Activated naive CD4-positive, alpha-beta T cell treated with anti-CD3 and anti-CD28 coated beads, Interleukin-2, amount 50 U/mL, for 72 hours (primary cell): ENCODE data around the gene PNPLA6. TPM values are rescaled to one million over a fixed set of nuclear protein-coding genes. Genes with fewer than 3 reads are reported as not detected.

ENCODE experiments used
- ATAC-seq, 2 donors: fragments of 150-1000 bp; cut with Tn5 transposase; 2 replicates each; pipeline ENCODE4 v1.10.0; 2021; ENCODE audit warnings: mild to moderate bottlenecking in 2 of 2, moderate library complexity in 2 of 2
- DNase-seq, 2 donors: peaks; one replicate each; pipeline ENCODE4 v3.0.0; 2021 to 2022; ENCODE audit warnings: low spot score in 2 of 2
- H3K27ac Mint-ChIP-seq, 2 donors: one replicate each; pipeline ENCODE4 v1.8.0; 2022; ENCODE audit warnings: mild to moderate bottlenecking in 2 of 2, mixed read lengths in 2 of 2
- H3K36me3 Mint-ChIP-seq, 2 donors: one replicate each; pipeline ENCODE4 v1.8.0; 2022; ENCODE audit warnings: mixed read lengths in 2 of 2
- H3K9me3 Mint-ChIP-seq, 2 donors: one replicate each; pipeline ENCODE4 v1.8.0; 2022; ENCODE audit warnings: mixed read lengths in 2 of 2
- total RNA-seq, 2 donors: library from RNA; stranded (reverse); gene quantifications; one replicate each; pipeline ENCODE4 v1.2.3, GENCODE V29; 2022

The PNPLA6 gene
- total RNA-seq, 2 donors from 2014 or later: 102 to 138 TPM

GRCh38 chr19:7540761-7541474 lies 5.4 kb downstream of the PNPLA6 start:
- Mint-ChIP-seq H3K9me3 (no peaks in the 10 kb centered on the region), H3K36me3 (peaks cover 6 to 12% of the 10 kb centered on the region in 2 donors), H3K27ac (no peak overlapping the region)
- ATAC-seq (peak; percentile 13 to 31), DNase-seq (peak in 1 of 2 donors; percentile 44)

- no peaks in the 10 kb centered on the region for H3K9me3 Mint-ChIP-seq
- no peak for ATAC-seq
Measured at GRCh38 chr19:7541475-7541824, 5.9 kb downstream of the PNPLA6 start.

GRCh38 chr19:7541828-7542443 lies 6.4 kb downstream of the PNPLA6 start:
- ATAC-seq (no peak), DNase-seq (no peak)
- peak overlapping the region in 1 of 2 donors; percentile 77 for H3K27ac Mint-ChIP-seq
- no peaks in the 10 kb centered on the region for H3K9me3 Mint-ChIP-seq
- H3K36me3 Mint-ChIP-seq: peaks cover 0 to 12% of the 10 kb centered on the region in 2 donors

More at GRCh38 chr19:7541475-7541824, 5.9 kb downstream of the PNPLA6 start:
- DNase-seq: no peak
- peaks cover 2 to 12% of the 10 kb centered on the region in 2 donors for H3K36me3 Mint-ChIP-seq
- H3K27ac Mint-ChIP-seq: peak overlapping the region in 1 of 2 donors; percentile 77

- no peak for ATAC-seq
Measured at GRCh38 chr19:7542556-7543348, 7.2 kb downstream of the PNPLA6 start.

GRCh38 chr19:7544626-7545025 lies 9.1 kb downstream of the PNPLA6 start:
- no peak for DNase-seq
- Mint-ChIP-seq H3K27ac (peak overlapping the region in 1 of 2 donors; percentile 83), H3K36me3 (peaks cover 0 to 12% of the 10 kb centered on the region in 2 donors), H3K9me3 (no peaks in the 10 kb centered on the region)
- no peak for ATAC-seq

More at GRCh38 chr19:7542556-7543348, 7.2 kb downstream of the PNPLA6 start:
- DNase-seq: no peak
- H3K27ac Mint-ChIP-seq: peak overlapping the region in 1 of 2 donors; percentile 19
- H3K36me3 Mint-ChIP-seq: peaks cover 0 to 12% of the 10 kb centered on the region in 2 donors
- no peaks in the 10 kb centered on the region for H3K9me3 Mint-ChIP-seq

- ATAC-seq (no peak), DNase-seq (no peak)
- Mint-ChIP-seq H3K36me3 (peaks cover 0 to 9% of the 10 kb centered on the region in 2 donors), H3K27ac (peak overlapping the region in 1 of 2 donors; percentile 83), H3K9me3 (no peaks in the 10 kb centered on the region)
Measured at GRCh38 chr19:7545300-7545699, 9.8 kb downstream of the PNPLA6 start.

- Mint-ChIP-seq H3K36me3 (peaks cover 0 to 13% of the 10 kb centered on the region in 2 donors), H3K9me3 (no peaks in the 10 kb centered on the region), H3K27ac (peak overlapping the region; percentile 2 to 83)
- peak; percentile 61 to 85 for ATAC-seq
- DNase-seq: no peak
Measured at GRCh38 chr19:7545904-7546303, 10.4 kb downstream of the PNPLA6 start.

- peak in 1 of 2 donors; percentile 64 for ATAC-seq
- no peak for DNase-seq
- peaks cover 0 to 8% of the 10 kb centered on the region in 2 donors for H3K36me3 Mint-ChIP-seq
- H3K27ac Mint-ChIP-seq: peak overlapping the region; percentile 56 to 82
- H3K9me3 Mint-ChIP-seq: no peaks in the 10 kb centered on the region
Measured at GRCh38 chr19:7547159-7547558, 11.6 kb downstream of the PNPLA6 start.

GRCh38 chr19:7549429-7550148 lies 14.1 kb downstream of the PNPLA6 start:
- Mint-ChIP-seq H3K27ac (no peak overlapping the region), H3K9me3 (no peaks in the 10 kb centered on the region), H3K36me3 (peaks cover 0 to 6% of the 10 kb centered on the region in 2 donors)
- ATAC-seq (no peak), DNase-seq (no peak)

GRCh38 chr19:7550169-7550770 lies 14.8 kb downstream of the PNPLA6 start:
- no peak for ATAC-seq

GRCh38 chr19:7550987-7551761 lies 15.7 kb downstream of the PNPLA6 start:
- H3K9me3 Mint-ChIP-seq: no peaks in the 10 kb centered on the region
- H3K27ac Mint-ChIP-seq: peak overlapping the region in 1 of 2 donors; percentile 55
- peaks cover 0 to 6% of the 10 kb centered on the region in 2 donors for H3K36me3 Mint-ChIP-seq
- DNase-seq (peak in 1 of 2 donors; percentile 25), ATAC-seq (peak in 1 of 2 donors; percentile 74)

More at GRCh38 chr19:7550169-7550770, 14.8 kb downstream of the PNPLA6 start:
- Mint-ChIP-seq H3K27ac (no peak overlapping the region), H3K36me3 (peaks cover 0 to 6% of the 10 kb centered on the region in 2 donors), H3K9me3 (no peaks in the 10 kb centered on the region)
- no peak for DNase-seq

- DNase-seq: no peak
- no peaks in the 10 kb centered on the region for H3K9me3 Mint-ChIP-seq
- peaks cover 0 to 6% of the 10 kb centered on the region in 2 donors for H3K36me3 Mint-ChIP-seq
- H3K27ac Mint-ChIP-seq: peak overlapping the region in 1 of 2 donors; percentile 74
- no peak for ATAC-seq
Measured at GRCh38 chr19:7552781-7553180, 17.3 kb downstream of the PNPLA6 start.

GRCh38 chr19:7554565-7554964 lies 19.0 kb downstream of the PNPLA6 start:
- Mint-ChIP-seq H3K27ac (no peak overlapping the region), H3K9me3 (no peaks in the 10 kb centered on the region), H3K36me3 (peaks cover 0 to 6% of the 10 kb centered on the region in 2 donors)
- ATAC-seq (no peak), DNase-seq (no peak)

GRCh38 chr19:7554990-7555864 lies 19.7 kb downstream of the PNPLA6 start:
- ATAC-seq (peak in 1 of 2 donors; percentile 12), DNase-seq (peak in 1 of 2 donors; percentile 28)
- no peak overlapping the region for H3K27ac Mint-ChIP-seq
- H3K9me3 Mint-ChIP-seq: no peaks in the 10 kb centered on the region
- peaks cover 2 to 8% of the 10 kb centered on the region in 2 donors for H3K36me3 Mint-ChIP-seq
